Measurements from ENCODE around the gene HDAC6. TPM values are rescaled to one million over a fixed set of nuclear protein-coding genes. Genes with fewer than 3 reads are reported as not detected.

Gene HDAC6
- total RNA-seq, 2 experiments from 2014 or later = 62.0 to 108 TPM

GRCh38 chrX:48786825-48787504 lies 14.9 kb upstream of the HDAC6 start:
- no peak for TF ChIP-seq CTCF (conservative IDR thresholded peaks at IDR 0.05; ENCODE audit: low read length)
- TF ChIP-seq EZH2phosphoT487 (IDR thresholded peaks at IDR 0.05; ENCODE audit: borderline replicate concordance, low read depth, low read length) = no peak
- intact Hi-C loops (cut with micrococcal nuclease; ENCODE audit: unreplicated experiment) = no loop called here

GRCh38 chrX:48787505-48788443 lies 14.1 kb upstream of the HDAC6 start:
- Histone ChIP-seq H3K4me2 (ENCODE audit: low read length) (no peak overlapping the region), H3K36me3 (ENCODE audit: insufficient read depth, low read length) (no peaks in the 10 kb centered on the region), H3K27ac (ENCODE audit: low read depth, low read length, poor library complexity, severe bottlenecking) (no peak overlapping the region), H3K9me2 (ENCODE audit: insufficient read depth, low read length) (no peaks in the 10 kb centered on the region), H3K4me3 (ENCODE audit: low read depth, low read length, poor library complexity, severe bottlenecking) (no peak overlapping the region), H3K79me2 (ENCODE audit: insufficient read depth, low read depth, low read length) (no peaks in the 10 kb centered on the region), H2AFZ (ENCODE audit: low read length) (no peak overlapping the region), H3K4me1 (ENCODE audit: insufficient read depth, low read length, poor library complexity, severe bottlenecking) (no peaks in the 10 kb centered on the region), H4K20me1 (ENCODE audit: insufficient read depth, low read length) (no peaks in the 10 kb centered on the region), H3K9me3 (ENCODE audit: low read length) (no peaks in the 10 kb centered on the region)
- POLR2A ChIA-PET = no interaction called here
- CTCF ChIA-PET (ENCODE audit: unreplicated experiment) = no interaction called here
- DNase-seq (ENCODE audit: low spot score) = no peak
- no TSS peak for BruUV-seq (replicated peaks)
- intact Hi-C loops (cut with micrococcal nuclease; ENCODE audit: unreplicated experiment) = no loop called here
- TF ChIP-seq CTCF (conservative IDR thresholded peaks at IDR 0.05; ENCODE audit: low read length) = no peak
- no peak for TF ChIP-seq EZH2phosphoT487 (IDR thresholded peaks at IDR 0.05; ENCODE audit: borderline replicate concordance, low read depth, low read length)

More at GRCh38 chrX:48786825-48787504, 14.9 kb upstream of the HDAC6 start:
- H3K4me3 ChIP-seq (ENCODE audit: low read depth, low read length, poor library complexity, severe bottlenecking) = no peak overlapping the region
- no peaks in the 10 kb centered on the region for H4K20me1 ChIP-seq (ENCODE audit: insufficient read depth, low read length)
- H3K36me3 ChIP-seq (ENCODE audit: insufficient read depth, low read length) = no peaks in the 10 kb centered on the region
- no peaks in the 10 kb centered on the region for H3K79me2 ChIP-seq (ENCODE audit: insufficient read depth, low read depth, low read length)
- POLR2A ChIA-PET = no interaction called here
- no peak overlapping the region for H3K27ac ChIP-seq (ENCODE audit: low read depth, low read length, poor library complexity, severe bottlenecking)
- H3K4me2 ChIP-seq (ENCODE audit: low read length) = no peak overlapping the region
- H3K4me1 ChIP-seq (ENCODE audit: insufficient read depth, low read length, poor library complexity, severe bottlenecking) = no peaks in the 10 kb centered on the region
- no peak for DNase-seq (ENCODE audit: low spot score)
- BruUV-seq (replicated peaks) = no TSS peak
- H3K9me2 ChIP-seq (ENCODE audit: insufficient read depth, low read length) = no peaks in the 10 kb centered on the region
- no peak overlapping the region for H2AFZ ChIP-seq (ENCODE audit: low read length)
- H3K9me3 ChIP-seq (ENCODE audit: low read length) = no peaks in the 10 kb centered on the region
- CTCF ChIA-PET (ENCODE audit: unreplicated experiment) = no interaction called here

Measured in OCI-LY7 (cell line).